PC-3 (cell line): Measurements from ENCODE around the gene ANKRD9.

Experiments used
- EZH2 ChIP-seq: fragments of 300-600 bp; sonication (generic); IDR thresholded peaks from one replicate; pipeline ENCODE4 v1.6.1; 2017; ENCODE audit warnings: antibody characterized with exemption, mild to moderate bottlenecking, low read length; ENCODE audit not compliant: unreplicated experiment
- EZH2phosphoT487 ChIP-seq: fragments of 300-600 bp; sonication (generic); IDR thresholded peaks from 2 replicates; pipeline ENCODE4 v1.6.1; 2018; ENCODE audit warnings: mild to moderate bottlenecking, antibody characterized with exemption, low read length, borderline replicate concordance
- TF ChIP-seq, protein P1 (sequence below): fragments of 300-600 bp; sonication (generic); conservative IDR thresholded peaks from 2 replicates; pipeline ENCODE4 v1.5.1; 2017; ENCODE audit warnings: antibody characterized with exemption, low read depth, mild to moderate bottlenecking, low read length

DNA sequence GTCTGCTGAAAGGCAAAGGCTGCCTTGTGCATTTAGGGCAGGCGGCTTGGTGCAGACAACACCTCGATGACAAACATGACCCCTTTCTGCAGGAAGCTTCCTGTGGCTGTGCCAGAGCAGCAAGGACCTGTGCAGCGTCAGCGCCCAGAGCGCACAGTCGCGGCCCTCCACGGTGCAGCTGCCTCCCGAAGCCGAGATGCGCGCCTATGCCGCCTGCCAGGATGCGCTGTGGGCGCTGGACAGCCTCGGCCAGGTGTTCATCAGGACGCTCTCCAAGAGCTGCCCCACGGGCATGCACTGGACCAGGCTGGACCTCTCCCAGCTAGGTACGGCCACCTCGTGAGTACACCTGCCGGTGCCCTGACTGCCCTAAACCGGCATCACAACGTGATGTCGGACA is 57.3 kb downstream of the ANKRD9 start:
- TF ChIP-seq, protein P1, sequence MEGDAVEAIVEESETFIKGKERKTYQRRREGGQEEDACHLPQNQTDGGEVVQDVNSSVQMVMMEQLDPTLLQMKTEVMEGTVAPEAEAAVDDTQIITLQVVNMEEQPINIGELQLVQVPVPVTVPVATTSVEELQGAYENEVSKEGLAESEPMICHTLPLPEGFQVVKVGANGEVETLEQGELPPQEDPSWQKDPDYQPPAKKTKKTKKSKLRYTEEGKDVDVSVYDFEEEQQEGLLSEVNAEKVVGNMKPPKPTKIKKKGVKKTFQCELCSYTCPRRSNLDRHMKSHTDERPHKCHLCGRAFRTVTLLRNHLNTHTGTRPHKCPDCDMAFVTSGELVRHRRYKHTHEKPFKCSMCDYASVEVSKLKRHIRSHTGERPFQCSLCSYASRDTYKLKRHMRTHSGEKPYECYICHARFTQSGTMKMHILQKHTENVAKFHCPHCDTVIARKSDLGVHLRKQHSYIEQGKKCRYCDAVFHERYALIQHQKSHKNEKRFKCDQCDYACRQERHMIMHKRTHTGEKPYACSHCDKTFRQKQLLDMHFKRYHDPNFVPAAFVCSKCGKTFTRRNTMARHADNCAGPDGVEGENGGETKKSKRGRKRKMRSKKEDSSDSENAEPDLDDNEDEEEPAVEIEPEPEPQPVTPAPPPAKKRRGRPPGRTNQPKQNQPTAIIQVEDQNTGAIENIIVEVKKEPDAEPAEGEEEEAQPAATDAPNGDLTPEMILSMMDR, result no peak
- TF ChIP-seq EZH2, result no peak
- no peak for TF ChIP-seq EZH2phosphoT487
